Measurements from ENCODE around the gene GPR83. TPM values are rescaled to one million over a fixed set of nuclear protein-coding genes. Genes with fewer than 3 reads are reported as not detected.

GPR83 gene
- total and polyA plus RNA-seq, 4 donors: 3.6 to 7.1 (median 4.6) TPM

- Histone ChIP-seq H3K9me3 (ENCODE audit: control insufficient read depth, insufficient read depth, low read length) (no peaks in the 10 kb centered on the region), H3K4me3 (ENCODE audit: low read depth, low read length) (no peak overlapping the region)
Measured at GRCh38 chr11:94336033-94336432, 65.2 kb downstream of the GPR83 start.

GRCh38 chr11:94332814-94333213, 68.4 kb downstream of the GPR83 start:
- H3K36me3 ChIP-seq (ENCODE audit: control insufficient read depth, insufficient read depth, low read length): no peaks in the 10 kb centered on the region

More at GRCh38 chr11:94336033-94336432, 65.2 kb downstream of the GPR83 start:
- Histone ChIP-seq H3K27me3 (ENCODE audit: control insufficient read depth, insufficient read depth, low read length) (no peaks in the 10 kb centered on the region), H3K4me1 (ENCODE audit: control insufficient read depth, insufficient read depth, low read length) (no peaks in the 10 kb centered on the region), H3K36me3 (ENCODE audit: control insufficient read depth, insufficient read depth, low read length) (no peaks in the 10 kb centered on the region), H3K27ac (ENCODE audit: low read depth, low read length) (no peak overlapping the region)
- no CpG with 5 or more reads among the region's 6 CpGs for WGBS (ENCODE audit: insufficient coverage)
- no peak for DNase-seq (ENCODE audit: low read depth in 4 of 6, low spot score in 6 of 6)

GRCh38 chr11:94330789-94331188, 70.4 kb downstream of the GPR83 start:
- WGBS (ENCODE audit: insufficient coverage): no CpG with 5 or more reads among the region's 2 CpGs
- no peak overlapping the region for H3K4me3 ChIP-seq (ENCODE audit: low read depth, low read length)
- peak in 1 of 6 donors; percentile 6 for DNase-seq (ENCODE audit: low read depth in 4 of 6, low spot score in 6 of 6)
- H3K9me3 ChIP-seq (ENCODE audit: control insufficient read depth, insufficient read depth, low read length): no peaks in the 10 kb centered on the region
- H3K4me1 ChIP-seq (ENCODE audit: control insufficient read depth, insufficient read depth, low read length): no peaks in the 10 kb centered on the region
- H3K27me3 ChIP-seq (ENCODE audit: control insufficient read depth, insufficient read depth, low read length): no peaks in the 10 kb centered on the region
- H3K36me3 ChIP-seq (ENCODE audit: control insufficient read depth, insufficient read depth, low read length): no peaks in the 10 kb centered on the region
- H3K27ac ChIP-seq (ENCODE audit: low read depth, low read length): no peak overlapping the region

More at GRCh38 chr11:94332814-94333213, 68.4 kb downstream of the GPR83 start:
- DNase-seq (ENCODE audit: low read depth in 4 of 6, low spot score in 6 of 6): no peak
- Histone ChIP-seq H3K27me3 (ENCODE audit: control insufficient read depth, insufficient read depth, low read length) (no peaks in the 10 kb centered on the region), H3K27ac (ENCODE audit: low read depth, low read length) (no peak overlapping the region), H3K4me1 (ENCODE audit: control insufficient read depth, insufficient read depth, low read length) (no peaks in the 10 kb centered on the region), H3K4me3 (ENCODE audit: low read depth, low read length) (no peak overlapping the region), H3K9me3 (ENCODE audit: control insufficient read depth, insufficient read depth, low read length) (no peaks in the 10 kb centered on the region)

- Histone ChIP-seq H3K4me1 (ENCODE audit: control insufficient read depth, insufficient read depth, low read length) (no peaks in the 10 kb centered on the region), H3K27me3 (ENCODE audit: control insufficient read depth, insufficient read depth, low read length) (no peaks in the 10 kb centered on the region), H3K36me3 (ENCODE audit: control insufficient read depth, insufficient read depth, low read length) (no peaks in the 10 kb centered on the region), H3K4me3 (ENCODE audit: low read depth, low read length) (no peak overlapping the region), H3K27ac (ENCODE audit: low read depth, low read length) (no peak overlapping the region), H3K9me3 (ENCODE audit: control insufficient read depth, insufficient read depth, low read length) (no peaks in the 10 kb centered on the region)
- DNase-seq (ENCODE audit: low read depth in 4 of 6, low spot score in 6 of 6): no peak
- 87% methylated on average over 3 of the region's 3 CpGs for WGBS (ENCODE audit: insufficient coverage)
Measured at GRCh38 chr11:94329501-94329900, 71.7 kb downstream of the GPR83 start.

GRCh38 chr11:94328587-94329080, 72.6 kb downstream of the GPR83 start:
- no peak overlapping the region for H3K4me3 ChIP-seq (ENCODE audit: low read depth, low read length)
- no peaks in the 10 kb centered on the region for H3K4me1 ChIP-seq (ENCODE audit: control insufficient read depth, insufficient read depth, low read length)
- H3K9me3 ChIP-seq (ENCODE audit: control insufficient read depth, insufficient read depth, low read length): no peaks in the 10 kb centered on the region
- H3K27ac ChIP-seq (ENCODE audit: low read depth, low read length): no peak overlapping the region
- no peak for DNase-seq (ENCODE audit: low read depth in 4 of 6, low spot score in 6 of 6)
- H3K27me3 ChIP-seq (ENCODE audit: control insufficient read depth, insufficient read depth, low read length): no peaks in the 10 kb centered on the region
- no peaks in the 10 kb centered on the region for H3K36me3 ChIP-seq (ENCODE audit: control insufficient read depth, insufficient read depth, low read length)
- WGBS (ENCODE audit: insufficient coverage): 83% methylated on average over 5 of the region's 6 CpGs

Other genes starting within 250 kb of the GPR83 start
- gene IZUMO1R, start 96.8 kb downstream of the GPR83 start, total RNA-seq: under 1 TPM in 1 of 2 donors, not detected in 1; 0.28 TPM
- gene IZUMO1R, start 96.8 kb downstream of the GPR83 start, polyA plus RNA-seq (ENCODE audit: insufficient read length in 2 of 2): under 1 TPM in 1 of 2 donors, not detected in 1; 0.27 TPM
- 10 to 100 TPM; 26.3 to 26.5 TPM for gene MRE11, start 92.4 kb upstream of the GPR83 start, total RNA-seq
- gene MRE11, start 92.4 kb upstream of the GPR83 start, polyA plus RNA-seq (ENCODE audit: insufficient read length in 2 of 2): 10 to 100 TPM; 10.6 to 12.3 TPM
- gene ANKRD49, start 92.6 kb upstream of the GPR83 start, total RNA-seq: 10 to 100 TPM; 18.6 to 21.5 TPM
- 10 to 100 TPM; 11.2 to 13.6 TPM for gene ANKRD49, start 92.6 kb upstream of the GPR83 start, polyA plus RNA-seq (ENCODE audit: insufficient read length in 2 of 2)
- 1 to 10 TPM in 1 of 2 donors, under 1 TPM in 1; 0.69 to 4.7 TPM for gene C11orf97, start 111.0 kb upstream of the GPR83 start, total RNA-seq
- 1 to 10 TPM; 1.3 to 1.4 TPM for gene C11orf97, start 111.0 kb upstream of the GPR83 start, polyA plus RNA-seq (ENCODE audit: insufficient read length in 2 of 2)
- gene FUT4, start 142.5 kb upstream of the GPR83 start, total RNA-seq: 1 to 10 TPM; 5.6 to 8.0 TPM
- 1 to 10 TPM; 3.3 to 3.8 TPM for gene FUT4, start 142.5 kb upstream of the GPR83 start, polyA plus RNA-seq (ENCODE audit: insufficient read length in 2 of 2)
- 1 to 10 TPM; 3.4 to 7.8 TPM for gene PIWIL4, start 165.9 kb upstream of the GPR83 start, total RNA-seq
- gene PIWIL4, start 165.9 kb upstream of the GPR83 start, polyA plus RNA-seq (ENCODE audit: insufficient read length in 2 of 2): 1 to 10 TPM; 4.2 to 4.5 TPM